K562 (cell line): ENCODE measurements around the gene SLC10A1. TPM values are rescaled to one million over a fixed set of nuclear protein-coding genes. Genes with fewer than 3 reads are reported as not detected.

ENCODE experiments used
- ARID2 ChIP-seq: fragments of 450-650 bp; IDR thresholded peaks from 2 replicates; pipeline ENCODE4 v1.6.1; 2017; ENCODE audit warnings: antibody characterized with exemption, mild to moderate bottlenecking
- ARID3B ChIP-seq: fragments of 250-450 bp; sonication (Bioruptor Pico); IDR thresholded peaks from 2 replicates; pipeline ENCODE4 v1.4.0; 2020; ENCODE audit warnings: borderline replicate concordance
- ATF2 ChIP-seq: sonication (generic); formaldehyde crosslinking; IDR thresholded peaks from 2 replicates; pipeline ENCODE4 v1.8.1; 2022; ENCODE audit warnings: missing genetic modification reagents
- BRCA1 ChIP-seq, 2 experiments: fragments of 450-650 bp in 1 of 2; sonication (generic) in 1 of 2; formaldehyde crosslinking in 1 of 2; IDR thresholded peaks; 2 replicates each; pipeline versions ENCODE4 v1.5.0 to v1.6.1; 2017 to 2020; ENCODE audit warnings: mild to moderate bottlenecking in 1 of 2, missing genetic modification reagents in 1 of 2
- BRD4 ChIP-seq: fragments of 200-600 bp; sonication (generic); IDR thresholded peaks from 2 replicates; pipeline ENCODE4 v1.6.1; 2017; ENCODE audit warnings: inconsistent platforms
- CC2D1A ChIP-seq: fragments of 450-650 bp; IDR thresholded peaks from 2 replicates; pipeline ENCODE4 v1.6.1; 2017; ENCODE audit warnings: mild to moderate bottlenecking
- FOXP1 ChIP-seq: sonication (generic); formaldehyde crosslinking; IDR thresholded peaks from 2 replicates; pipeline ENCODE4 v1.8.0; 2022; ENCODE audit warnings: mild to moderate bottlenecking, missing genetic modification reagents
- HMGXB4 ChIP-seq: sonication (generic); formaldehyde crosslinking; IDR thresholded peaks from 2 replicates; pipeline ENCODE4 v1.8.1; 2023; ENCODE audit warnings: mild to moderate bottlenecking, missing genetic modification reagents
- KDM5B ChIP-seq: fragments of 200-600 bp; sonication (generic); IDR thresholded peaks from 2 replicates; pipeline ENCODE4 v1.6.1; 2012; ENCODE audit warnings: low read depth, mild to moderate bottlenecking, moderate library complexity, low read length, control low read depth, inconsistent platforms; ENCODE audit not compliant: insufficient replicate concordance
- MLX ChIP-seq, 2 experiments: fragments of 450-650 bp in 1 of 2; sonication (generic) in 1 of 2; formaldehyde crosslinking; conservative IDR thresholded peaks; 2 replicates each; pipeline versions ENCODE4 v1.4.0 to v1.8.1; 2020 to 2022; ENCODE audit warnings: mild to moderate bottlenecking in 1 of 2, missing genetic modification reagents in 1 of 2
- POLR2AphosphoS2 ChIP-seq: IDR thresholded peaks from 2 replicates; pipeline ENCODE4 v1.6.1; 2012; ENCODE audit warnings: low read length, improper control_type of control experiment
- RBM15 ChIP-seq: fragments of 200-400 bp; formaldehyde crosslinking; IDR thresholded peaks from 2 replicates; pipeline ENCODE4 v1.6.1; 2018; ENCODE audit warnings: mild to moderate bottlenecking, low read length, moderate library complexity; ENCODE audit not compliant: insufficient read depth
- RBM22 ChIP-seq: fragments of 200-400 bp; formaldehyde crosslinking; IDR thresholded peaks from 2 replicates; pipeline ENCODE4 v1.6.1; 2018; ENCODE audit warnings: low read length, low read depth; ENCODE audit not compliant: poor library complexity, severe bottlenecking
- SMC3 ChIP-seq: conservative IDR thresholded peaks from 2 replicates; pipeline ENCODE4 v1.6.1; 2011; ENCODE audit warnings: low read depth, low read length, improper control_type of control experiment; ENCODE audit not compliant: insufficient read depth
- TAF9B ChIP-seq: fragments of 450-650 bp; IDR thresholded peaks from 2 replicates; pipeline ENCODE4 v1.6.1; 2018; ENCODE audit warnings: mild to moderate bottlenecking; ENCODE audit not compliant: partially characterized antibody
- TRIM24 ChIP-seq, 2 experiments: fragments of 450-650 bp; IDR thresholded peaks; 2 replicates each; pipeline ENCODE4 v1.6.1; 2016
- U2AF2 ChIP-seq: fragments of 200-400 bp; formaldehyde crosslinking; optimal IDR thresholded peaks from 2 replicates; pipeline ENCODE3; 2017; ENCODE audit warnings: low read depth, mild to moderate bottlenecking, low read length
- YY1 ChIP-seq, 3 experiments: IDR thresholded peaks; 2 replicates each; pipeline ENCODE4 v1.6.1; 2011; ENCODE audit warnings: low read length in 2 of 3, mild to moderate bottlenecking in 2 of 3, moderate library complexity in 2 of 3, borderline replicate concordance in 1 of 3, control low read depth in 1 of 3, low read depth in 1 of 3; ENCODE audit not compliant: insufficient read depth in 3 of 3, insufficient replicate concordance in 2 of 3, control insufficient read depth in 1 of 3, insufficient read length in 1 of 3; ENCODE audit errors: extremely low read depth in 1 of 3
- ZBTB17 ChIP-seq: fragments of 450-650 bp; formaldehyde crosslinking; IDR thresholded peaks from 2 replicates; pipeline ENCODE4 v1.4.0; 2020; ENCODE audit warnings: mild to moderate bottlenecking
- ZFP91 ChIP-seq: sonication (generic); formaldehyde crosslinking; IDR thresholded peaks from 2 replicates; pipeline ENCODE4 v1.8.0; 2022; ENCODE audit warnings: mild to moderate bottlenecking, missing genetic modification reagents
- ZFPM2 ChIP-seq: fragments of 250-450 bp; sonication (Bioruptor Pico); IDR thresholded peaks from 2 replicates; pipeline ENCODE4 v1.5.1; 2022; ENCODE audit warnings: mild to moderate bottlenecking
- ZNF57 ChIP-seq: fragments of 450-650 bp; formaldehyde crosslinking; IDR thresholded peaks from 2 replicates; pipeline ENCODE4 v1.4.0; 2020; ENCODE audit warnings: mild to moderate bottlenecking, moderate library complexity
- polyA plus RNA-seq, 8 experiments: library from polyadenylated mRNA; depleted of rRNA in 4 of 8; stranded (reverse) in 5 of 8; unstranded in 3 of 8; fragments of >200 nt; fragmentation: Nextera tagmentation in 2 of 8; fragmentation: Illumina TruSeq in 1 of 8; extraction: Ambion mirVana in 2 of 8; extraction: Trizol in 1 of 8; gene quantifications; 2 replicates each; pipeline versions ENCODE4 v1.2.1 to v1.2.3, GENCODE V29; 2011 to 2014; ENCODE audit warnings: inconsistent platforms in 1 of 8, missing spikeins in 1 of 8
- total RNA-seq, 7 experiments: library from RNA; depleted of rRNA in 6 of 7; stranded (reverse); fragments of >200 nt in 6 of 7; fragmentation: Illumina TruSeq in 2 of 7; extraction: Trizol in 2 of 7; gene quantifications; 2 replicates each; pipeline versions ENCODE4 v1.2.1 to v1.2.3, GENCODE V29; 2011 to 2021; ENCODE audit warnings: low replicate concordance in 1 of 7

Gene SLC10A1
- total and polyA plus RNA-seq, 9 of the 15 experiments (the other 6 are each of a cell fraction or from before 2014, with no cell fraction given), result not detected

GRCh38 chr14:69754487-69754886 lies 42.6 kb downstream of the SLC10A1 start (continued):
- TF ChIP-seq TRIM24 (IDR thresholded peaks at IDR 0.05) (0 out of 4 replicates have a peak, but pooled peaks of 1 of the 2 experiments have one; percentile 12), RBM15 (no peak), BRD4 (no peak), ATF2 (CRISPR knock-in tag) (no peak), U2AF2 (no peak), TAF9B (no peak), RBM22 (no peak), HMGXB4 (CRISPR knock-in tag) (no peak), YY1 (IDR thresholded peaks at IDR 0.05; ENCODE audit: borderline replicate concordance in 1 of 3, control insufficient read depth in 1 of 3, extremely low read depth in 1 of 3, insufficient read depth in 3 of 3, insufficient read length in 1 of 3, insufficient replicate concordance in 2 of 3, low read depth in 1 of 3, low read length in 2 of 3) (peak in 1 of 3 experiments; percentile 53), ZFP91 (no peak), MLX (CRISPR knock-in tag; conservative IDR thresholded peaks at IDR 0.05) (no peak), ARID2 (no peak), BRCA1 (IDR thresholded peaks at IDR 0.05) (no peak), BRCA1 (CRISPR knock-in tag; IDR thresholded peaks at IDR 0.05) (no peak), KDM5B (no peak), CC2D1A (no peak), ZBTB17 (CRISPR knock-in tag) (no peak), ZNF57 (CRISPR knock-in tag) (no peak), ARID3B (no peak), POLR2AphosphoS2 (no peak), SMC3 (no peak), ZFPM2 (CRISPR knock-in tag) (no peak), FOXP1 (no peak)
